Measurements from ENCODE around the gene C2orf78. TPM values are rescaled to one million over a fixed set of nuclear protein-coding genes. Genes with fewer than 3 reads are reported as not detected.
A peak's percentile ranks its signal among the peaks of the same experiment; 100 is the strongest.

The C2orf78 gene
- total and polyA plus RNA-seq, 10 of the 15 experiments (the other 5 are each of a cell fraction or from before 2014, with no cell fraction given) = 0.08 to 0.82 (median 0.40) TPM

- no peak for TF ChIP-seq IRF4 (IDR thresholded peaks at IDR 0.05; ENCODE audit: low read depth, low read length)
- no peak for TF ChIP-seq POLR2AphosphoS2 (IDR thresholded peaks at IDR 0.05; ENCODE audit: low read depth, low read length)
- TF ChIP-seq TARDBP (IDR thresholded peaks at IDR 0.05; ENCODE audit: borderline replicate concordance) = no peak
- TF ChIP-seq MYB (IDR thresholded peaks at IDR 0.05; ENCODE audit: borderline replicate concordance, low read depth, low read length) = no peak
- no peak for TF ChIP-seq SPI1 (IDR thresholded peaks at IDR 0.05; ENCODE audit: borderline replicate concordance, insufficient read depth, low read depth, low read length)
- peak; percentile 34; the same call in 1 of the 2 replicates for TF ChIP-seq MLLT1 (IDR thresholded peaks at IDR 0.05)
- peak; percentile 62 for TF ChIP-seq BCL3 (IDR thresholded peaks at IDR 0.05; ENCODE audit: borderline replicate concordance, insufficient read depth, low read depth, low read length, poor library complexity, severe bottlenecking)
- no peak for TF ChIP-seq NKRF (conservative IDR thresholded peaks at IDR 0.05)
- TF ChIP-seq ZNF384 (IDR thresholded peaks at IDR 0.05; ENCODE audit: borderline replicate concordance, low read depth, low read length) = no peak
- no peak for TF ChIP-seq ZNF687 (IDR thresholded peaks at IDR 0.05)
- peak; percentile 50; the same call in 1 of the 2 replicates for TF ChIP-seq IKZF1 (conservative IDR thresholded peaks at IDR 0.05)
- no peak for TF ChIP-seq FOXK2 (IDR thresholded peaks at IDR 0.05)
- no peak for TF ChIP-seq JUND (IDR thresholded peaks at IDR 0.05; ENCODE audit: low read depth, low read length)
- TF ChIP-seq RB1 (IDR thresholded peaks at IDR 0.05; ENCODE audit: borderline replicate concordance) = no peak
- TF ChIP-seq ZNF217 (IDR thresholded peaks at IDR 0.05) = no peak
- 0 out of 2 replicates have a peak, but pooled peaks have one; percentile 34 for TF ChIP-seq DPF2 (IDR thresholded peaks at IDR 0.05)
- no peak for TF ChIP-seq KAT2A (conservative IDR thresholded peaks at IDR 0.05; ENCODE audit: control insufficient read depth, low read depth, low read length)
- TF ChIP-seq YY1 (IDR thresholded peaks at IDR 0.05; ENCODE audit: low read depth, low read length) = no peak
- TF ChIP-seq GABPA (IDR thresholded peaks at IDR 0.05; ENCODE audit: low read depth) = no peak
- TF ChIP-seq RELA (IDR thresholded peaks at IDR 0.05; ENCODE audit: borderline replicate concordance, partially characterized antibody) = no peak
- no peak for TF ChIP-seq KLF5 (IDR thresholded peaks at IDR 0.05; ENCODE audit: partially characterized antibody)
- no peak for TF ChIP-seq EED (IDR thresholded peaks at IDR 0.05; ENCODE audit: low read depth)
- no peak for TF ChIP-seq TAF1 (IDR thresholded peaks at IDR 0.05; ENCODE audit: borderline replicate concordance, low read depth, low read length)
Observed at GRCh38 chr2:73830871-73831401, 47.0 kb downstream of the C2orf78 start (continued).
